ENCODE measurements around the gene ATP6AP1. TPM values are rescaled to one million over a fixed set of nuclear protein-coding genes. Genes with fewer than 3 reads are reported as not detected.

The ATP6AP1 gene
- total RNA-seq, 6 experiments from 2014 or later = 26.5 to 41.4 (median 32.4) TPM

- no peak for DNase-seq
- TF ChIP-seq POLR2A (IDR thresholded peaks at IDR 0.05) = no peak
- TF ChIP-seq CTCF (IDR thresholded peaks at IDR 0.05) = no peak
- intact Hi-C loops (cut with DNase I) = no loop called here
- Histone ChIP-seq H3K36me3 (no peaks in the 10 kb centered on the region), H3K9me3 (no peaks in the 10 kb centered on the region), H3K27me3 (no peaks in the 10 kb centered on the region), H3K27ac (no peak overlapping the region), H3K4me1 (no peaks in the 10 kb centered on the region), H3K4me3 (no peak overlapping the region)
- ATAC-seq = no peak
- WGBS (ENCODE audit: insufficient coverage, low coverage, low lambda C conversion rate, missing lambda C conversion rate) = 85% methylated on average over 4 of the region's 36 CpGs
These were observed 35.2 kb downstream of the ATP6AP1 start for GRCh38 chrX:154463611-154464220.

GRCh38 chrX:154464806-154465365 is 36.4 kb downstream of the ATP6AP1 start:
- no peaks in the 10 kb centered on the region for H3K9me3 ChIP-seq
- no peak overlapping the region for H3K27ac ChIP-seq
- 90% methylated on average over 2 of the region's 28 CpGs for WGBS (ENCODE audit: insufficient coverage, low coverage, low lambda C conversion rate, missing lambda C conversion rate)
- no peak overlapping the region for H3K4me3 ChIP-seq
- no peaks in the 10 kb centered on the region for H3K36me3 ChIP-seq
- no peak for TF ChIP-seq POLR2A (IDR thresholded peaks at IDR 0.05)
- no peak for TF ChIP-seq CTCF (IDR thresholded peaks at IDR 0.05)
- DNase-seq = no peak
- H3K27me3 ChIP-seq = no peaks in the 10 kb centered on the region
- intact Hi-C loops (cut with DNase I) = no loop called here
- H3K4me1 ChIP-seq = no peaks in the 10 kb centered on the region
- ATAC-seq = no peak

- no CpG with 5 or more reads among the region's 14 CpGs for WGBS (ENCODE audit: insufficient coverage, low coverage, low lambda C conversion rate, missing lambda C conversion rate)
- Histone ChIP-seq H3K9me3 (no peaks in the 10 kb centered on the region), H3K4me3 (no peak overlapping the region), H3K27ac (no peak overlapping the region), H3K36me3 (no peaks in the 10 kb centered on the region), H3K27me3 (no peaks in the 10 kb centered on the region), H3K4me1 (no peaks in the 10 kb centered on the region)
- no peak for ATAC-seq
- TF ChIP-seq POLR2A (IDR thresholded peaks at IDR 0.05) (no peak), CTCF (IDR thresholded peaks at IDR 0.05) (no peak)
- DNase-seq = no peak
- intact Hi-C loops (cut with DNase I) = no loop called here
These were observed 37.1 kb downstream of the ATP6AP1 start for GRCh38 chrX:154465601-154466000.

GRCh38 chrX:154466036-154466435 is 37.6 kb downstream of the ATP6AP1 start:
- no peak for DNase-seq

More at GRCh38 chrX:154466036-154466435, 37.6 kb downstream of the ATP6AP1 start:
- Histone ChIP-seq H3K27ac (no peak overlapping the region), H3K27me3 (no peaks in the 10 kb centered on the region), H3K4me3 (no peak overlapping the region), H3K4me1 (no peaks in the 10 kb centered on the region), H3K36me3 (no peaks in the 10 kb centered on the region), H3K9me3 (no peaks in the 10 kb centered on the region)
- TF ChIP-seq CTCF (IDR thresholded peaks at IDR 0.05) (no peak), POLR2A (IDR thresholded peaks at IDR 0.05) (no peak)
- no peak for ATAC-seq
- no CpG with 5 or more reads among the region's 32 CpGs for WGBS (ENCODE audit: insufficient coverage, low coverage, low lambda C conversion rate, missing lambda C conversion rate)
- intact Hi-C loops (cut with DNase I) = no loop called here
